Measurements from ENCODE around the gene SIGLECL1.

- TF ChIP-seq YY1 (IDR thresholded peaks at IDR 0.05; ENCODE audit: insufficient read depth, insufficient read length): no peak
- TF ChIP-seq ZNF274 (IDR thresholded peaks at IDR 0.05; ENCODE audit: low read depth, low read length): no peak
- no peak for TF ChIP-seq SUZ12 (IDR thresholded peaks at IDR 0.05; ENCODE audit: extremely low read depth, insufficient read depth, insufficient read length)
These were observed 44.1 kb downstream of the SIGLECL1 start for GRCh38 chr19:51294977-51295375.

Measured in NT2/D1 (cell line).